GM04503 (cell line): ENCODE results near the gene RASSF4.
"Not testable (repeated sequence)": the region's sequence is repeated elsewhere in the genome, so short reads cannot be mapped to it uniquely, and the experiment has no call there.

Experiments
- DNase-seq: peaks from one replicate; pipeline ENCODE4 v3.0.0-alpha.2; 2012; ENCODE audit warnings: low read depth

RASSF4 gene

DNA sequence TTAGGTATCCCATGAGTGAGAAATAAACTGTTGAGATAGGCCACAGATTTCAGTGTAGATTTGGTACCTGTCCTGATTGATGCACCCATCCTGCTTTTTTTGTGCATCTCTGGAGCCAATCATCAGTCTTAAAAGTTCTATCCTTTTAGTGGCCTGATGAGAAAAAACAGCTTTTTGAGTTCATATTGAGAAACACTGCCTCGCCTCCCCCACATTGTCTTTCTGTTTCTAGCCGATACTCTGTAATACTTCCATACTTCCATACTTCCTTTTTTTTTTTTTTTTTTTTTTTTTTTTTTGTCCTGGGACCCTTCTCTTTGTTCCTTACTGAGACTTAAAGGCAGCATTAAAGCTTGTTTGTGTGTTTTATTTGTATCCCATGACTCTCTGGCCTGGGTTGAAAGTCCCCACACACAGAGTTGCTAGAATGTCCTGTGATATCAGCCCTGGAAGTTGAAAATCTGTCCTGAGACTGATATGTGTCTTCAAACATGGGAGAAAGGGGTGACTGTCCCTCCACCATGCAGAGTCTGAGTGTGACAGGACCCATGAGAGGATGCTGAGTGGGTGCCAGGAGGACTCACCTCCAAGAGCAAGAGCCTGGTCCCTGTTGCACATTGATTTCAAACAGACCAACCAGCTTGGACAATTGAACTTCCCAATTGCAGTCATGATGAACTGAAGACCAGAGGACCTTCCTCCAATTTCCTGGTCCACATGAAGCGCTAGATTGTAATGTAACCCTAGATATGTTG lies 46.9 kb downstream of the RASSF4 start:
- DNase-seq = no peak

- DNase-seq = peak; percentile 62
Observed at GRCh38 chr10:45008524-45009161, 49.0 kb downstream of the RASSF4 start.

- not testable (repeated sequence) for DNase-seq
Observed at GRCh38 chr10:45014557-45014956, 55.0 kb downstream of the RASSF4 start.

DNA sequence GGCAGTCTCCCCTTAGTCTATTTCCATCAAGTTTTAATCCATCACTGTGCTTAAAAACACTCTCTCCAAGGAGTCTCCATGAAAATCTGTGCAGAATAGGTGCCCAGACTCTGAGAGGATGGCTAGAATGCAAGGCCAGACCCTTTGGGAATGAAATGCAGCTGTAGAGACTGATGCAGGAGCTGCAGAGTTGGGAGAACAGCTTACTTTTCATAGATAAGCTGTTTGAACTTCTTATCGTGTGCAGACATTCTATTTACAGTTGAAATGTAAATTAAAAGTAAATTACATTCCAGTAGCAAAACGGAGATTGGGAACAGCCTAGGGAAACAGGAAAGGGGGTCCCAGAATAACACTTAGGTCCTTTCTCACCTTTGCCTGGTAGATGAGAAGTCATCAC lies 56.0 kb downstream of the RASSF4 start:
- no peak for DNase-seq

DNA sequence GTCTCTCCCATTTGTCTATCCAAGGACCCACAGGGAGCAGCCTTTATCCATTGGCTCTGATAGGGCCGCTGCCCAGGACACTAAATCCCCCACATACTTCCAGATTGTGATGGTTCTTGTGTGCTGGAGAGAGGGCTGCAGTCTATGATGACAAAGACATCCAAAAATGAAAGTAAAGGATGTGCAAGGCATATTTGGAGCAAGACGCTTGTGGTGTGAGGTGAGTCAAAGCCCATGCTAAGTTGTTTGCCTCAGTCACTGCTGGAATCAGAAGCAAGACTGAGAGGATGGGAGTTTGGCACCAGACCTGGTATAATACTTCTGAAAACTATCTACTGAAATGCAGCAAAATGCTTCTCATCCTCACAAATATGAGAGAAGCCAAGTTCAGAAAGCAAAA lies 63.8 kb downstream of the RASSF4 start:
- no peak for DNase-seq

- no peak for DNase-seq
Observed at GRCh38 chr10:45034301-45034700, 74.7 kb downstream of the RASSF4 start.

GRCh38 chr10:45035673-45036072 lies 76.1 kb downstream of the RASSF4 start:
- no peak for DNase-seq

GRCh38 chr10:45040921-45041542 lies 81.4 kb downstream of the RASSF4 start:
- no peak for DNase-seq

DNA sequence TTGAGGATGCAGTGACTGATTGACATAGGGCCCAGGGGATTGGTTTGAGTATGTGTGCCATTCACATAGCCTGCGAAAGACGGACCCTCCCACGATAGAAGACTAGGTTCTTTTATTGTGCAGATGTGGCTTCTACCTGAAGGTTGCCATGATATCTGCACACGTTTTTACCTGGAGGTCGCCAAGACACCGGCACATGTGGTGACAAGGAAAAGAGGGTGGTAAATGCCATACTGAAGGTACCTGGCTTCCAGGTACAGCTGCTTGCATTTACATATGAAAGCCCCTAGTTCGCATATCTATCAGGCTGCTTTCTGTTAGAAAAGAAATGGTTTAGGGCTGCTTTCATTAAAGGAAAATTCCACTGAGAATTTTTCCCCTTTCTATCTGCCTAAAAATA lies 84.7 kb downstream of the RASSF4 start:
- no peak for DNase-seq
